Activated CD4-positive, alpha-beta T cell treated with anti-CD3 and anti-CD28 coated beads for 4 hours (primary cell): ENCODE data around the gene ESPN.

Experiments used
- DNase-seq, 2 donors: peaks; one replicate each; pipeline ENCODE4 v3.0.0-alpha.2; 2020

ESPN gene

DNA sequence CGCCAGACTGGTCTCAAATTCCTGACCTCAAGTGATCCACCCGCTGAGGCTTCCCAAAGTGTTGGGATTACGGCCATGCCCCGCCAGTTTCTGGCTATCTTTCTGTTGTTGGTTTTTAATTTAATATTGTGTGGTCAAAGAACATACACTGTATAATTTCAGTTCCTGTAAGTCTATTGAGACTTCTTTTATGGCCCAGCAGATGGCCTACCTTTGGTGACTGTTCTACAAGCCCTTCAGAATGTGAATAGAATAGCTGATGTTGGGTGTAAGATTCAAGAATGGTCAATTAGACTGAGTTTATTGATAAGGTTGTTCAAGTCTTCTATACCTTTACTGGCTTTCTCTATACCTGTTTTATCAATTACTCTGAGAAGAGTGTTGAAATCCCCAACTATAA is 15.5 kb upstream of the ESPN start:
- DNase-seq, result no peak

DNA sequence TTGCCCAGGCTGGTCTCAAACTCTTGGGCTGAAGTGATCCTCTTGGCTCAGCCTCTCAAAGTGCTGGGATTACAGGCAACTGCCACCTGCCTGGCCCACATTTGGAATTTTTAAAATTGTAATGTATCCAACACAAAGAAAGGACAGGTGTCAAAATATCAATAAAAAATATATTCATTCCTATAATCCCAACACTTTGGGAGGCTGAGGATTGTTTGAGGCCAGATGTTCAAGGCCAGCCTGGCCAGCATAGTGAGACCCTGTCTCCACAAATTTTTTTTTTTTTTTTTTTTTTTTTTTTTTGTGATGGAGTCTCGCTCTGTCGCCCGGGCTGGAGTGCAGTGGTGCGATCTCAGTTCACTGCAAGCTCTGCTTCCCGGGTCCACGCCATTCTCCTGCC is 14.8 kb upstream of the ESPN start:
- no peak for DNase-seq

- no peak for DNase-seq
These were observed 14.2 kb upstream of the ESPN start for GRCh38 chr1:6410248-6410893.

- DNase-seq, result no peak
These were observed 11.7 kb upstream of the ESPN start for GRCh38 chr1:6412896-6413295.

GRCh38 chr1:6414443-6414844 is 10.1 kb upstream of the ESPN start:
- peak; percentile 38 to 44 for DNase-seq

DNA sequence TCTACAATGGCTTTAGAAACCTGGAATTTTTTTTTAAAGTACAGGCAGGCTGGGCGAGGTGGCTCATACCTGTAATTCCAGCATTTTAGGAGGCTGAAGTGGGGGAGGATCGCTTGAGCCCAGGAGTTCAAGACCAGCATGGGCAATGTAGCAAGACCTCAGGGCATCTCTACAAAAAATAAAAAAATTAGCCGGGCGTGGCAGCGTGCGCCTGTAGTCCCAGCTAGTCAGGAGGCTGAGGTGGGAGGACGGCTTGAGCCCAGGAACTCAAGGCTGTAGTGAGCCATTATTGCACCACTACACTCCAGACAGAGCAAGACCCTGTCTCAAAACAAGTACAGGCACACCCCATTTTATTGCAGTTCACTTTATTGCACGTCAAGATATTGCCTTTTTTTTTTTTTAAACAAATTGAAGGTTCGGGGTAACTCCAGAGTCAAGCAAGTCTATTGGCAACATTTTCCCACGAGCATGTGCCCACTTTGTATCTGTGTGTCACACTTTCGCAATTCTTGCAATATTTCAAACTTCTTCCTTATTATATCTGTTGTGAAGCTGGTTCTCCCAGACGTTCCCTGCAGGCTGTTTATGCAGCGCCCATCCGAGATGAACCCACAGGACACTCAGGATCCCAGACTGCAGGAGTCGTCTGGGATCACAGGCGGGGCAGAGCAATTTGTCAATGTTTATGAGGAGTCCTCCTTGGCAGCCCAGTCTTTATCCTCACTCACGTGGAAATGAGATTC is 9.5 kb upstream of the ESPN start:
- DNase-seq, result no peak

DNA sequence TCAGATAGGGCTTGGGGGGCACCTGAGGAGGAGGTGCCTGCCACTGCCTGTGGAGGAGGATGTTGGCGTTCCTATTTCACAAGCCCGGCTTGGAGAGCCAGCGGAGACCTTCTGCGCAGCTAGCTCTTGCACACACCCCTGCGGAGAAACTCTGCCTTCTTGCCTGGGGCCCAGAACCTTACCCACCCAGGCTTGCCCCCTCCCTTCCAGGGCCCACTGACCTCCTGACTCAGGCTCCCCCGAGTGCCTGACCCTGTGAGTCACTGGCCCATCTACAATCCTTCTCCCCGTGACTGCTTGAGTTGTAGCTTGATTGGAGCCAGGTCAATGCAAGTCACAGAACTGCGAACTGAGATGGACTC is 8.3 kb upstream of the ESPN start:
- DNase-seq, result no peak

DNA sequence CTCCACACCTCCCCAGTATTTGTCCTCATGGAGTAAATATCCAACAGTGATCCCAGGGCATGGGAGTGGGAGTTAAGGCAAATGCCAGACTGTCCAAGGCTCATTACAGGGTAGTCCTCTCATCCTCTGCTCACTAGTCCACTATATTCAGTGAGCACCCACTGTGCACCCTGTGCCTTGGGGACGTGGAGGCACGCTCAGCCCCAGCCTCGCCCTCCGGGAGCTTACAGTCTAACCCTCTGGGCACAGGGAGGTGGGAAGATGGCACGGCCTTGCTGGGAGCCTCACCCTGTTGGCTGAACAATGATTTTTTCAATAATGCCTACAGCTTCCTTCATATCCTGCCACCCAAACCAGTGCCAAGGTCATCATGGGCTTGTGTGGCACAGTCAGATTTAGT is 7.7 kb upstream of the ESPN start:
- DNase-seq, result no peak

GRCh38 chr1:6417961-6418667 is 6.5 kb upstream of the ESPN start:
- DNase-seq, result no peak

DNA sequence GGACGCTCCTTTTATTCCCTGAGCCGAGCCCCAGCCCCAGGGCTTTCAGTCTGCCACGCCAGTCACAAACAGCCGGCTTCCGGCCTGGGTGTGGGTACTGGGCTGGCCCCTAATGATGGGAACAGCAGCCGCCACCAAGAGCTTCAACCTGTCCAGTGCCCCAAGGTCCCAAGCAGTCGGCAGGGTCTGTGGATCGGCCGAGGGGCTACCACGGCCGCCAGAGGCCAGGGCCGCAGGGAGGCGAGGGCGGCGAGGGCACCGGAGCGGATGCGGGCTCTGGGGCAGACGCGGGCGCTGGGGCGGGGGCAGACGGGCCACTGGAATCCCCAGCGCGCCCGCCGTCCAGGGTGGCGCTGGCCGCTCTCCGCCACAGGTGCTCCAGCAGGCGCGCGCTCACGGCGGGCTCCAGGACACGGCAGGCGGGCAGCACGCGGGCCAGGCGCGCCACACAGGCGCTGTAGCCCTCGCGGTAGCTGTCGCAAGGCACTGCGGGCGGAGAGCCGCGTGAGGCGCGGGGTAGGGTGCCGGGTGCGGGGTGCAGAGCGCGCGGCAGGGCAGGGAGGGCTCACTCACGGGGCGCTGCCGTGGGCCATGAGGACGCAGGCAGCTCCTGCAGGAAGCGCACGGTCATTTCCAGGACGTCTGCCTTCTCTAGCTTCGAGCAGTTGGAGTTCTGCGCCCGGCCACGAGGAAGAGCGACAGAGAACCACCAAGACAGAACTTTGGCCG is 5.7 kb upstream of the ESPN start:
- no peak for DNase-seq

GRCh38 chr1:6419397-6419803 is 5.2 kb upstream of the ESPN start:
- no peak for DNase-seq

DNA sequence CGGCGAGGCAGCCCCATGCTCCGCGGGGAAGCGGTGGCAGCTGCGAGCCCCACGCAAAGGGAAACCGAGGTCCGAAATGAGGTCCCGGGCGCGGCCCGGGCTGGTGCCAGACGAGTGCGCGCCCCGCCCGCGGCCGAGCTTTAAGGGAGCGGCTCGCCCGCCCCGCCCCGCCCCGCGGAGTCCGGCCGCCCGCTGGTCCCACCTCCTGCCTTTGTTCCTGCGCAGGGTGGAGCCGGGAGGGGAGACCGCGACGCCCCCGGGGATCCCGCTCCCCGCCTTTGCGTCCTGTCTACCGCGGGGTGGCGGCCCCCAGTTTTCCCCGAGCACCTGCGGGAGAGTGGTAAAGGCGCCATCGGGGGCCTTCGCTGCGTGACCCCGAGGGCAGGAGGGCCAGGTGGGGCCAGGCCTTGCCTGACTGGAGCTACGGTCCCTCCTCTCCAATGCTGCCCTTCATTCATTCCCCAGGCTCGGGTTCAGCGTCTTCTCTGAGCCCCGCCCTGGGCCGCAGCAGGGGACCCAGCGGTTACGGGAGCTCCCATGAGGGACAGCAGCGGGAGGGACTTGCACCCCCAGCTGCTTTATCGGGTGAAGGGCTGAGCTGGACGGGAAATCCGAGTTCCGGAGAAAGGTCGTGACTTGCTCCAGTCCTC is 4.6 kb upstream of the ESPN start, which contains the start of gene HES2:
Gene HES2, minus strand, starts transcription at position 116 of the 650 bp plus-strand sequence. Its CDS starts 99 bp downstream, at position 17.
- DNase-seq, result no peak

GRCh38 chr1:6420454-6421042 is 4.0 kb upstream of the ESPN start:
- no peak for DNase-seq

- DNase-seq, result no peak
These were observed 3.3 kb upstream of the ESPN start for GRCh38 chr1:6421266-6421665.

GRCh38 chr1:6423321-6423999 is 1.1 kb upstream of the ESPN start:
- peak; percentile 73 to 81 for DNase-seq

DNA sequence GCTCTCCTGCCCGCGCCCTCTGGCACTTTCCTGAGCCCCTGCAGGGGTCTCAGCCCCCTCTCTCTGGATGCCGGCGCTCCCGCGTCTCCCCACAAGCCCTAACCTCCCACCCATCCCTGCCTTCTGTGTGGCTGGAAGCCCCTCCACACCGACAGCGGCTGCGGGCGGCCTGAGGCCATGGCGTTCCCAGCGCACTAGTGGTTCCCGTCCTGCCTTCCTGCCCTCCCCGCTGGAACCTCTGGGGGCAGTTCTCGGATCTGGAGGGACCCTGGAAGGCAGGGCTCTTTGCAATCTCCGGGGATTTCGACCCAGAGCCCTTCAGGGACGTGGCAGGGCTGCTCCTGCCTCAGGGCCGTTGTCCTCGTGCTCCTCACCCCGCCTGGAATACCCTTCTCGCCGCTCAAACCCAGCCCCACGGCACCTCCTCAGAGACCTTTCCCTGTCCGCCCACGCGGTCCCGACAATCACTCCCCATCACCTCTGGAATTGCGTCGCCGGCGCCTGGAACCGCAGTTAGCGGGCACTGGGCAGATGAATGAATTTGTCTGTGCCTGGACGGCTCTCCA is 493 bp upstream of the ESPN start:
- DNase-seq, result no peak

- DNase-seq, result no peak
These were observed 1.1 kb downstream of the ESPN start for GRCh38 chr1:6425658-6426057.

DNA sequence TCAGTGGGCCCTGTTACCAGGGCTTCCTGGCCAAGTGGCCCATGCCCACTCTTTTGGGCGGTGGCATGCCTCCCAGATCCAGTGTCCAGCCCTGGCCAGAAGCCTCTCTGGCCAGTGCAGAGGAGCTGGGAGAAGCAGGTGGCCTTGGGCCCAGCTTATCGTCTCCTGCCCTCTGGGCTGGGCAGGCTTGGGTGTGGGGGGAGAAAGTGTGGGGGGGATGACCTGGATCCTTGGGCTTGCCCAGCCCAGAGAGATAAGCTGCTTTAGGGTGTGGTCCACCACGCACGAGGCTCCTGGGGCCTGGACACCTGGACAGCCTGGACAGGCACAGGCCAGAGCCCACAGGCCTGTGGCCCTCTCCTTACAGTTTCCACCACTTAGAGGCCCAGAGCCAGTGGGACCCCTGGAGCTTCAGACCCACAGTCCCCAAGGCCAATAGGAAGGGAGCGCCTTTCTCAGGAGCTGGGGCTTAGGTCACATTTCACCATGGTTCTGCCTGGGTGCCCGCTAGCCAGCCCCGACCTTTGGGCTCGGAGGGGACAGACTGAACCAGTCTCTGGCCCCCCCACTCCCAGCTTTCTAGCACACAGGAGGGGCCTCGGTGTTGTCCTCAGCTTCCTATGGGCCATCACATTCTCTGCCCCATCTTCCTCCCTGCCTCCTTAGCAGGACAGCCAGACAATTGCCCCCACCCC is 1.8 kb downstream of the ESPN start:
- no peak for DNase-seq

DNA sequence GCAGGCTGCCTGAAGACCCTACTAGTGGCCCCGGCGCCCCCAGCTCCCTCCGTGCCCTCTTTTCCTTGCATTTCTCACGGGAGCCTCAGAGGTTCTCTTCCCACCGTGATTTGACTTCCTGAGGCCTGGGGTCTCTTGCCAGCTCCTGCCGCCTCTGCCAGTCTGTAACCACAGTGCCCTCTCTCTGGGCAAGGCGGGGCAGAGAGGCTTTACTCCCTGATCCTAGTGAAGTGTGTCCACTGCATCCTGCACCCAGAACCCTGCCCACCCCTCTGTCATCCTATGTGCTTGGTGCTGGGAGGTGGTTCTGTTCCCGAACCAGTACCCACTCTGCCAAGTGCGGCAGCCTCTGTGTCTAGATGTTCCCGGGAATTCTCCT is 2.4 kb downstream of the ESPN start:
- no peak for DNase-seq

- DNase-seq, result no peak
These were observed 3.1 kb downstream of the ESPN start for GRCh38 chr1:6427441-6428390.
